Astrocyte (in vitro differentiated cells and primary cell): ENCODE data around the gene PDE8A. TPM values are rescaled to one million over a fixed set of nuclear protein-coding genes. Genes with fewer than 3 reads are reported as not detected.

Source experiments
- DNase-seq: peaks from one replicate; pipeline ENCODE4 v3.0.0-alpha.2; 2010; ENCODE audit warnings: low read depth
- FAIRE-seq: peaks from 2 replicates; lab custom pipeline; 2011; peaks lifted over from hg19 to GRCh38; lab: Jason Lieb, UNC
- H2AFZ ChIP-seq: 2 replicates; pipeline ENCODE4 v1.6.0; 2012; ENCODE audit warnings: low read depth, low read length, inconsistent platforms
- H3K27ac ChIP-seq: 2 replicates; pipeline ENCODE4 v1.5.1; 2011; ENCODE audit warnings: low read depth, low read length, inconsistent platforms
- H3K27me3 ChIP-seq: 2 replicates; pipeline ENCODE4 v1.6.0; 2011; ENCODE audit warnings: low read length, inconsistent platforms; ENCODE audit not compliant: insufficient read depth
- H3K36me3 ChIP-seq: 2 replicates; pipeline ENCODE4 v1.5.1; 2011; ENCODE audit warnings: low read length, inconsistent platforms; ENCODE audit not compliant: insufficient read depth
- H3K4me1 ChIP-seq: 2 replicates; pipeline ENCODE4 v1.5.1; 2011; ENCODE audit warnings: low read length, inconsistent platforms; ENCODE audit not compliant: insufficient read depth
- H3K4me2 ChIP-seq: 2 replicates; pipeline ENCODE4 v1.6.0; 2012; ENCODE audit warnings: low read length, inconsistent platforms
- H3K4me3 ChIP-seq: 2 replicates; pipeline ENCODE4 v1.5.1; 2011; ENCODE audit warnings: low read depth, mild to moderate bottlenecking, low read length, inconsistent platforms; ENCODE audit not compliant: insufficient read depth
- H3K79me2 ChIP-seq: 2 replicates; pipeline ENCODE4 v1.6.0; 2012; ENCODE audit warnings: mild to moderate bottlenecking, low read length, inconsistent platforms; ENCODE audit not compliant: insufficient read depth
- H3K9ac ChIP-seq: 2 replicates; pipeline ENCODE4 v1.6.0; 2012; ENCODE audit warnings: mild to moderate bottlenecking, low read length, inconsistent platforms
- H3K9me3 ChIP-seq: 2 replicates; pipeline ENCODE4 v1.5.1; 2012; ENCODE audit warnings: low read depth, mild to moderate bottlenecking, low read length, inconsistent platforms; ENCODE audit not compliant: insufficient read depth
- H4K20me1 ChIP-seq: 2 replicates; pipeline ENCODE4 v1.6.0; 2012; ENCODE audit warnings: low read length, inconsistent platforms; ENCODE audit not compliant: insufficient read depth
- H3K27ac Mint-ChIP-seq: one replicate; pipeline ENCODE4 v1.8.0; 2021; ENCODE audit warnings: mild to moderate bottlenecking, mixed read lengths; ENCODE audit not compliant: unreplicated experiment
- H3K27me3 Mint-ChIP-seq: one replicate; pipeline ENCODE4 v1.8.0; 2021; ENCODE audit warnings: low read depth, mixed read lengths; ENCODE audit not compliant: unreplicated experiment
- H3K36me3 Mint-ChIP-seq: one replicate; pipeline ENCODE4 v1.8.0; 2021; ENCODE audit warnings: low read depth, mixed read lengths; ENCODE audit not compliant: unreplicated experiment
- H3K4me1 Mint-ChIP-seq: one replicate; pipeline ENCODE4 v1.8.0; 2021; ENCODE audit warnings: low read depth, mixed read lengths; ENCODE audit not compliant: unreplicated experiment
- H3K4me3 Mint-ChIP-seq: one replicate; pipeline ENCODE4 v1.8.0; 2021; ENCODE audit warnings: mild to moderate bottlenecking, moderate library complexity, mixed read lengths; ENCODE audit not compliant: unreplicated experiment
- H3K9me3 Mint-ChIP-seq: one replicate; pipeline ENCODE4 v1.8.0; 2021; ENCODE audit warnings: mild to moderate bottlenecking, mixed read lengths; ENCODE audit not compliant: unreplicated experiment
- CTCF ChIP-seq: IDR thresholded peaks from 2 replicates; pipeline ENCODE4 v1.5.1; 2011; ENCODE audit warnings: low read depth, mild to moderate bottlenecking, inconsistent platforms, low read length, moderate library complexity; ENCODE audit not compliant: insufficient read depth
- EZH2 ChIP-seq: IDR thresholded peaks from 2 replicates; pipeline ENCODE4 v1.6.1; 2012; ENCODE audit warnings: mild to moderate bottlenecking, low read length, inconsistent platforms; ENCODE audit not compliant: insufficient read depth
- total RNA-seq: library from RNA; stranded (reverse); gene quantifications from 2 replicates; pipeline ENCODE4 v1.2.1, GENCODE V29; 2021

The PDE8A gene
- total RNA-seq, 1 donor from 2014 or later: 18.0 TPM

- Mint-ChIP-seq H3K4me1 (peaks cover 12% of the 10 kb centered on the region), H3K27ac (no peak overlapping the region), H3K36me3 (no peaks in the 10 kb centered on the region), H3K9me3 (no peaks in the 10 kb centered on the region), H3K4me3 (no peak overlapping the region), H3K27me3 (no peaks in the 10 kb centered on the region)
- no peaks in the 10 kb centered on the region for H3K9me3 ChIP-seq
- FAIRE-seq: no peak
- peaks cover 2% of the 10 kb centered on the region for H3K4me1 ChIP-seq
- no peak overlapping the region for H3K9ac ChIP-seq
- H3K79me2 ChIP-seq: peaks cover 72% of the 10 kb centered on the region
- H2AFZ ChIP-seq: no peak overlapping the region
- TF ChIP-seq EZH2 (no peak), CTCF (no peak)
- no peaks in the 10 kb centered on the region for H3K36me3 ChIP-seq
- H3K4me2 ChIP-seq: no peak overlapping the region
- peaks cover 85% of the 10 kb centered on the region for H4K20me1 ChIP-seq
- no peak overlapping the region for H3K4me3 ChIP-seq
- DNase-seq: no peak
- H3K27ac ChIP-seq: no peak overlapping the region
- H3K27me3 ChIP-seq: no peaks in the 10 kb centered on the region
Observed at GRCh38 chr15:85003593-85004312, 22.1 kb downstream of the PDE8A start.

- H3K9ac ChIP-seq: no peak overlapping the region
- H4K20me1 ChIP-seq: peaks cover 89% of the 10 kb centered on the region
- H3K4me3 ChIP-seq: no peak overlapping the region
- no peaks in the 10 kb centered on the region for H3K36me3 ChIP-seq
- no peaks in the 10 kb centered on the region for H3K27me3 ChIP-seq
- FAIRE-seq (no peak), DNase-seq (no peak)
- no peak for TF ChIP-seq EZH2
- no peak for TF ChIP-seq CTCF
- no peaks in the 10 kb centered on the region for H3K36me3 Mint-ChIP-seq
- H3K4me1 ChIP-seq: peaks cover 2% of the 10 kb centered on the region
- H3K79me2 ChIP-seq: peaks cover 76% of the 10 kb centered on the region
- H3K9me3 ChIP-seq: no peaks in the 10 kb centered on the region
- no peak overlapping the region for H2AFZ ChIP-seq
- no peak overlapping the region for H3K4me2 ChIP-seq
- H3K4me1 Mint-ChIP-seq: peaks cover 12% of the 10 kb centered on the region
- H3K27ac ChIP-seq: no peak overlapping the region
- H3K27me3 Mint-ChIP-seq: no peaks in the 10 kb centered on the region
- no peak overlapping the region for H3K27ac Mint-ChIP-seq
- no peak overlapping the region for H3K4me3 Mint-ChIP-seq
- no peaks in the 10 kb centered on the region for H3K9me3 Mint-ChIP-seq
Observed at GRCh38 chr15:85004550-85004949, 22.9 kb downstream of the PDE8A start.

GRCh38 chr15:85005319-85005718, 23.7 kb downstream of the PDE8A start:
- peaks cover 12% of the 10 kb centered on the region for H3K4me1 Mint-ChIP-seq
- Histone ChIP-seq H3K4me3 (no peak overlapping the region), H3K9me3 (no peaks in the 10 kb centered on the region), H3K36me3 (no peaks in the 10 kb centered on the region), H3K4me1 (peaks cover 2% of the 10 kb centered on the region), H3K4me2 (no peak overlapping the region), H4K20me1 (peaks cover 89% of the 10 kb centered on the region), H2AFZ (no peak overlapping the region), H3K79me2 (peaks cover 77% of the 10 kb centered on the region), H3K9ac (no peak overlapping the region), H3K27me3 (no peaks in the 10 kb centered on the region), H3K27ac (no peak overlapping the region)
- peak; percentile 21 for TF ChIP-seq CTCF
- TF ChIP-seq EZH2: no peak
- H3K36me3 Mint-ChIP-seq: no peaks in the 10 kb centered on the region
- no peak overlapping the region for H3K4me3 Mint-ChIP-seq
- FAIRE-seq (no peak), DNase-seq (no peak)
- H3K27me3 Mint-ChIP-seq: no peaks in the 10 kb centered on the region
- H3K9me3 Mint-ChIP-seq: no peaks in the 10 kb centered on the region
- H3K27ac Mint-ChIP-seq: no peak overlapping the region
